Adipose tissue (tissue), 3 donors: ENCODE results near the gene RGL3. TPM values are rescaled to one million over a fixed set of nuclear protein-coding genes. Genes with fewer than 3 reads are reported as not detected.
"Not testable (repeated sequence)": the region's sequence is repeated elsewhere in the genome, so short reads cannot be mapped to it uniquely, and the experiment has no call there.

Experiments used
- H3K27ac ChIP-seq: one replicate; pipeline ENCODE4 v1.5.1; 2013; ENCODE audit warnings: low read depth, low read length
- WGBS, 3 donors: extraction: QIAGEN DNeasy Blood & Tissue Kit; methylation state at CpG; one replicate each; pipeline ENCODE4 v1.1.7; 2013; 5-methylcytosine and 5-hydroxymethylcytosine counted together
- polyA plus RNA-seq, 3 donors: library from polyadenylated mRNA; stranded (reverse); fragments of 200-250 nt; gene quantifications; one replicate each; pipeline ENCODE4 v1.2.3, GENCODE V29; 2013
- donor health status: healthy with polysubstance abuse.
- donor health status: Bipolar disorder and iron deficiency.
- donor health status: healthy.

Gene RGL3
- polyA plus RNA-seq, 3 donors = 12.9 to 30.4 (median 23.6) TPM

DNA sequence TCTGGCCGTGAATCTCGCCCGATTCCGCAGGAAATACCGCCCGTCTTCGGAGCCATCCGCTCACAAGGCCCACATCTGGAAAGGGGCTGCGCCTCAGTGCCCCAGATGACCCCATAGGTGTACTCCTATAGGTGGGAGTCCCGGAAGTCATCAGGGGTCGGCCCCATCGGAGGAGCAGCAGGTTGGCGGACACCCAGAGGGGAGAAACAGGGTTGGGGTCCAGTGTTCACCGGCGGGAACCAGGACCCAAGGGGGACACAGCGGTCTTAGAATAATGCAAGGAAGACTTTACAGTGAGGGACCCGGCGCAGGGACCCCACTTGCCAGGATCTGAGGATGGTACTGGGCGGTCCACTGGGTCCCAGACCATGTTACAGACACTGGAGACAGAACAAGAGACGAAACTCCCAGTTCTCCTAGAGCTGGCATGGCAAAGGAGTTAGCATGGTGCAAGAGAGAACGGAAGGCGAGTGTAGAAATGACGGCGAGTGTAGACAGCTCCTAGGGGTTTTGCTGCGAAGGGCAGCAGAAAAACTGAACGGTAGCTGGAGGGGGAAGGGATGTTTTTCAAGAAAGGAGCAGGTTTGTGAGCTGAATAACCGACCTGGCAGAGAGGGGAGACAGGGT lies 4.2 kb upstream of the RGL3 start:
- 31 to 74% (median 36%) methylated on average over 27 of the region's 27 CpGs for WGBS, 3 donors
- H3K27ac ChIP-seq = no peak overlapping the region

- no peak overlapping the region for H3K27ac ChIP-seq
- 5 to 10% (median 7%) methylated on average over 55 to 56 of the region's 56 CpGs for WGBS, 3 donors
Observed at GRCh38 chr19:11422163-11423065, 3.3 kb upstream of the RGL3 start.

- H3K27ac ChIP-seq = no peak overlapping the region
- WGBS, 3 donors = 12 to 31% (median 14%) methylated on average over 36 of the region's 36 CpGs
Observed at GRCh38 chr19:11421371-11422098, 2.4 kb upstream of the RGL3 start.

GRCh38 chr19:11420429-11421370 lies 1.6 kb upstream of the RGL3 start:
- 4 to 21% (median 4%) methylated on average over 45 to 46 of the region's 46 CpGs for WGBS, 3 donors
- H3K27ac ChIP-seq = no peak overlapping the region

DNA sequence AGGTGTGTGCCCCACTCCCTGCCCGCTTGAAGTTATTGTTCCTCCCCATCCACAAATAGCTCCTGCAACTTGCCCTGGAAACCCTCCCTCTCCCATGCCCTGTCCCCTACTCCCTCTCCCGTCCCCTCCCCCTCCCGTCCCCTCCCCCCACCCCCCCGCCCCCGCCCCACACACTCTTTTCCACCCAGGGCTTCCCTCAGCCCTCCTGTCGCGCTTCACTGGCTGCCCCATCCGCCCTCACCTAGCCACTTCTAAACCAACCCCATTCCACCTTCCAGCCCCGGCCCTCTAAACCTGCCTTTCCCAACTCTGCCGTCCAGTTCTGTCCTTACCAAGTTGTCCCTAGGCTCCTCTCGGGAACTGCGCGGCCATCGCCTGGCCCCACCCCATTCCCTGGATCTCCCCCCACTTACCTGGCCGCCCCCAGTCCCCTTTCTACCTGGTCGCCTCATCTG lies 993 bp downstream of the RGL3 start:
- 9 to 15% (median 10%) methylated on average over 10 to 15 of the region's 16 CpGs for WGBS, 3 donors
- H3K27ac ChIP-seq = no peak overlapping the region

- 90 to 95% (median 91%) methylated on average over 14 to 17 of the region's 17 CpGs for WGBS, 3 donors
- H3K27ac ChIP-seq = no peak overlapping the region
Observed at GRCh38 chr19:11416346-11417052, 2.6 kb downstream of the RGL3 start.

- no peak overlapping the region for H3K27ac ChIP-seq
- 83 to 95% (median 88%) methylated on average over 2 of the region's 2 CpGs for WGBS, 3 donors
Observed at GRCh38 chr19:11414544-11414943, 4.6 kb downstream of the RGL3 start.

DNA sequence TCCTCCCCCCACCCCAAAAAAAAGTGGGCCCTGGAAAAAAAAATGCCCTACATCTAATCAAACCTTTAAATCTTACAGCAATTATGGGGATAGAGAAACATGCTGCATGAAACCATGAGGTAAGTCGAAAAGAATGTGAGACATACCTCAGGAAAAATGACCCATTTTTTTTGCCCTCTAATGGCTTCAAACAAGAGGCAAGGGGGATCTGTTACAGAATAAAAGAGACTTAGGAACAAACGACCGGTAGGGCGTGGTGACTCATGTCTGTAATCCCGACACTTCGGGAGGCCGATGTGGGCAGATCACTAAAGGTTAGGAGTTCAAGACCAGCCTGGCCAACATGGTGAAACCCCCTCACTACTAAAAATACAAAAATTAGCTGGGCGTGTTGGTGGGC lies 8.4 kb downstream of the RGL3 start:
- WGBS, 3 donors = 73% methylated on average over 8 of the region's 8 CpGs
- no peak overlapping the region for H3K27ac ChIP-seq

GRCh38 chr19:11408591-11408990 lies 10.5 kb downstream of the RGL3 start:
- WGBS, 3 donors = 84 to 99% (median 90%) methylated on average over 4 of the region's 4 CpGs
- H3K27ac ChIP-seq = no peak overlapping the region

GRCh38 chr19:11406703-11407236 lies 12.3 kb downstream of the RGL3 start:
- H3K27ac ChIP-seq = not testable (repeated sequence)
- WGBS, 3 donors = 71 to 88% (median 73%) methylated on average over 12 of the region's 12 CpGs

GRCh38 chr19:11405846-11406643 lies 13.1 kb downstream of the RGL3 start:
- WGBS, 3 donors = 32 to 72% (median 40%) methylated on average over 44 of the region's 44 CpGs
- no peak overlapping the region for H3K27ac ChIP-seq

- WGBS, 3 donors = 49 to 72% (median 62%) methylated on average over 9 of the region's 9 CpGs
- H3K27ac ChIP-seq = no peak overlapping the region
Observed at GRCh38 chr19:11404588-11405222, 14.4 kb downstream of the RGL3 start.

DNA sequence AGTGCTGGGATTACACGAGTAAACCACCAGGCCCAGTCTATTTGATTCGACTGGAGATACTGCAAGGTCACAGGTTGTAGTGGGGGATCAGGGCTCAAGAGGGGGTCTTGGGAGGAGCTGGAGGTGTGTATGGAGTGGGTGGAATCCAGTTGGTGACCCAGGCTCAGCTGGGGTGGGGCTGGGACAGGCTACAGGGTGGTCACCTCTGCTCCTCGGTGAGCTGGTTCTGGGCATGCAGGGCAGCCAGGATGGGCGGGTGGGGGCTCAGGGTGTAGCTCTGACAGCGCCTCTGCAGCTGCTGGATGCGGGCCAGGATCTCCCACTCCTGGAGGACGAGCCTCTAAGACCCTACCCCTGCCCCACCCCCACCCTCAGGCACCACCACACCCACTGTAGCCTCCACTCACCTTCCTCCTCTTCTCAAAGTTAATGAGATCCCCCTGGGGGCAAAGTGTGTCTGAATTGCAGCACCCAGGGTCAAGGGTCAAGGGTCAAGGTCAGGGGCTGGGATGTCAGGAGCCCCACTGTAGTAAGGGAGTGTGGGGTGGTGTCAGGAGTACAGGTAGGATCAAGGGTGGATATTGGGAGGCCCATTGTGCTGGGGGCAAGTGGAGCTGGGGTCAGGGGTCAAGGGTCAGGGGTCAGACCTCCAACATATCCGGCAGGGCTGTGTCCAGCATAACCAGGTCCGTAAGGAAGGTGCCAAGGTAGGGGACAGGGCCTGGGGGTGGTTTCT lies 17.1 kb downstream of the RGL3 start:
- no peak overlapping the region for H3K27ac ChIP-seq
- WGBS, 3 donors = 82 to 89% (median 84%) methylated on average over 8 to 9 of the region's 9 CpGs

GRCh38 chr19:11400798-11401197 lies 18.3 kb downstream of the RGL3 start:
- no peak overlapping the region for H3K27ac ChIP-seq
- 74 to 89% (median 79%) methylated on average over 1 of the region's 1 CpG for WGBS, 3 donors

DNA sequence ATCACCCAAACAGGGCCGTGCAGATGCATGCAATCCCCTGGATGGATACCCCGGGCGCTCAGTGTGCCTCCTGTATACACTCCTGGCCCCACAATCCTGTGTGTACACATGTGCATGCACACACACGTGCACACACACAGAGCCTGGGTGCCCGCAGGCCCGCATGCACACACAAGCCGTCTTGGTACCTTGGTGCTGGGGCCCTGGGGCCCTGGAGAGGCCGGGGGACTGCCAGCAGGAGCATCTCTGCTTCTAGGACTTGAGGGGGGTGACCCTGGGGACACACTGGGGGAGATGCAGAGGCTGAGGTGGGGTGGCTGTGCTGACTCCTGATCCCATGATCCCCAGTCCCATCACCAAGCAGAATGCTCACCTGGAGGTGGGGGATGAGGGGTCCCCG lies 19.4 kb downstream of the RGL3 start:
- 90 to 96% (median 93%) methylated on average over 9 of the region's 9 CpGs for WGBS, 3 donors
- H3K27ac ChIP-seq = no peak overlapping the region
